ENCODE measurements around the gene WDR33.
"Not testable (repeated sequence)": the region's sequence is repeated elsewhere in the genome, so short reads cannot be mapped to it uniquely, and the experiment has no call there.

WDR33 gene

GRCh38 chr2:127810619-127811396 is at the start of gene WDR33:
Gene WDR33 (minus strand): TSS chr2:127811171. CDS start chr2:127770981, 40,190 bp downstream.
- peaks cover 34% of the 10 kb centered on the region for H3K4me1 Mint-ChIP-seq (ENCODE audit: low read depth)
- H3K27me3 Mint-ChIP-seq, result no peaks in the 10 kb centered on the region

DNA sequence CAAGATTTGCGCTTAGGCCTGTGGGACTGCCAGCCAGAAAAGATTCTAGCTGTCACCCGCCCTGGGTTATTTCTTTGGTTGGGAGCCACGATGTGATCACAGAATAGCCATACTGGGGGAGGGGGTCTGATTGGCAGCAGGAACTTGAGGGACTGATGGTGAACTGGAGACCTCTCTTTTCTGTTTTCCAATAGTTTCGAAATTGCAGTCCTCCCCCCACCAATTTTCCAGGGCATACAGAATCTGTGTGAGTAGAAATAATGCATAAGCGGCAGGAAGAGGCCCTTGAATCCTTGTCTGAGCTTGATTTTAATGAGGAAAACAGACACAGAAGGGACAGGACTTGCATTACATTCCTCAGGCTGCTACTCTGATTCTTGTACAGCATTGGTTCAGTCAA is 49.2 kb upstream of the WDR33 start:
- Mint-ChIP-seq H3K4me3 (no peak overlapping the region), H3K27ac (no peak overlapping the region), H3K36me3 (ENCODE audit: low read depth) (peaks cover 37% of the 10 kb centered on the region), H3K4me1 (ENCODE audit: low read depth) (peaks cover 21% of the 10 kb centered on the region), H3K9me3 (no peaks in the 10 kb centered on the region), H3K27me3 (peaks cover 4% of the 10 kb centered on the region)
- intact Hi-C loops (cut with micrococcal nuclease), result no loop called here

More at GRCh38 chr2:127810619-127811396, at the start of gene WDR33:
- H3K9me3 Mint-ChIP-seq, result no peaks in the 10 kb centered on the region
- peak within 1 kb of the TSS; percentile 91 for H3K4me3 Mint-ChIP-seq
- peak within 1 kb of the TSS; percentile 97 for H3K27ac Mint-ChIP-seq
- intact Hi-C loops (cut with micrococcal nuclease), result loop anchor here (2.0 kb wide), 1 partner anchor 48 kb away; the partner anchor contains the start of gene POLR2D
- peaks cover 22% of the 10 kb centered on the region for H3K36me3 Mint-ChIP-seq (ENCODE audit: low read depth)

DNA sequence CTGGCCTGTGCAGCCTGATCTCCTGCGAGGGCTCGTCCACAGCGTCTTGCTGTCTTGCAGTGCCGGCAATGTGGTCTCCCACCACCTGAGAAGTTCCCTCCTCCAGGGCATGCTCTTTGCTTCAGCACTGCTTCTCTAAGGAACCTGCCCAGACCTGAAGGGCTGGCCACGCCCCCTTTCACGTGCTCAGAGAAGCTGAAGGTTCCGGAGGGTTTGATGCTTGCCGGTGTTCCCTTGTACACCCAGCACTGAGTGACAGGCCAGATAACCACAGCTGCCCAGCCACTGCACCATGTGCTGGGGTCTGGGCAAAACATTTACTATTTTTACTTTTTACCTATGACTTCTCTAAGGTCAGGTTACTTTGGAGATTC is 48.7 kb upstream of the WDR33 start:
- Mint-ChIP-seq H3K4me1 (ENCODE audit: low read depth) (peaks cover 26% of the 10 kb centered on the region), H3K27me3 (peaks cover 4% of the 10 kb centered on the region), H3K27ac (no peak overlapping the region), H3K36me3 (ENCODE audit: low read depth) (peaks cover 33% of the 10 kb centered on the region), H3K9me3 (no peaks in the 10 kb centered on the region), H3K4me3 (no peak overlapping the region)
- intact Hi-C loops (cut with micrococcal nuclease), result loop anchor here (2.0 to 5.0 kb wide), 4 partner anchors 25 to 168 kb away; partner anchors contain the start of genes AMMECR1L, SAP130 and WDR33

DNA sequence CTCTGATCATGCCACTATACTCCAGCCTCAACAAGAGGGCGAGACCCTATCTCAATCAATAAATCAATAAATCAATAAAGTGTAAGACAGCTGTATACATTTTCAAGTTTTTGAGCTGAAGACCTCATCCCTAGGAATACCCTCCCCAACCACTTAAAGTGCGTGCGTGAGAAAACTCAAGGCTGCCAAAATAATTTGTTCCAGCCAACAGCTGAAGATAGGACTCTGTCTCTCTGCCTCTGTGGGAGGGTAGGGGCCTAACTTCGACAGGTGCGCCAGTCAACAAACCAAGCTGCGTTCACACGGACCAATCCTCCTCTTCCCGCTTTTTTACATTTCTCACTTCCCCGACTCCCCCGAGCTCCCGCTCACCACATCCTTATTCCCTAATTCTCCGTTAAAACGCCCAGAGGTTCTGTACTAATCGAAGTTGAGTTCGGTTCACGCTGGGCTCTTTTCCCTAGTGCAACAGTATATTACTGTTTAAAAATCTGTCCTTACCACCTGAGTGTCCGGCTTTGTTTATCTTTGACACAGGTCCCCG is 46.4 kb upstream of the WDR33 start:
- Mint-ChIP-seq H3K4me1 (ENCODE audit: low read depth) (peaks cover 42% of the 10 kb centered on the region), H3K4me3 (peak overlapping the region; percentile 93), H3K27ac (peak overlapping the region; percentile 86), H3K9me3 (no peaks in the 10 kb centered on the region), H3K36me3 (ENCODE audit: low read depth) (peaks cover 29% of the 10 kb centered on the region), H3K27me3 (peaks cover 4% of the 10 kb centered on the region)
- intact Hi-C loops (cut with micrococcal nuclease), result loop anchor here (5.0 kb wide), 2 partner anchors 100 to 170 kb away; partner anchors contain the start of gene SAP130

GRCh38 chr2:127853671-127854070 is 42.7 kb upstream of the WDR33 start:
- Mint-ChIP-seq H3K36me3 (ENCODE audit: low read depth) (peaks cover 66% of the 10 kb centered on the region), H3K27me3 (peaks cover 2% of the 10 kb centered on the region), H3K27ac (peak overlapping the region; percentile 62), H3K4me1 (ENCODE audit: low read depth) (peaks cover 42% of the 10 kb centered on the region), H3K9me3 (no peaks in the 10 kb centered on the region), H3K4me3 (no peak overlapping the region)
- intact Hi-C loops (cut with micrococcal nuclease), result no loop called here

GRCh38 chr2:127852388-127852787 is 41.4 kb upstream of the WDR33 start:
- H3K27ac Mint-ChIP-seq, result no peak overlapping the region
- peaks cover 39% of the 10 kb centered on the region for H3K4me1 Mint-ChIP-seq (ENCODE audit: low read depth)
- intact Hi-C loops (cut with micrococcal nuclease), result no loop called here
- H3K36me3 Mint-ChIP-seq (ENCODE audit: low read depth), result peaks cover 69% of the 10 kb centered on the region
- no peak overlapping the region for H3K4me3 Mint-ChIP-seq
- no peaks in the 10 kb centered on the region for H3K9me3 Mint-ChIP-seq
- H3K27me3 Mint-ChIP-seq, result no peaks in the 10 kb centered on the region

- H3K9me3 Mint-ChIP-seq, result no peaks in the 10 kb centered on the region
- peaks cover 84% of the 10 kb centered on the region for H3K36me3 Mint-ChIP-seq (ENCODE audit: low read depth)
- intact Hi-C loops (cut with micrococcal nuclease), result no loop called here
- H3K27me3 Mint-ChIP-seq, result no peaks in the 10 kb centered on the region
- H3K27ac Mint-ChIP-seq, result no peak overlapping the region
- no peak overlapping the region for H3K4me3 Mint-ChIP-seq
- no peaks in the 10 kb centered on the region for H3K4me1 Mint-ChIP-seq (ENCODE audit: low read depth)
Observed at GRCh38 chr2:127847931-127848330, 37.0 kb upstream of the WDR33 start.

GRCh38 chr2:127844973-127845372 is 34.0 kb upstream of the WDR33 start:
- H3K4me3 Mint-ChIP-seq, result no peak overlapping the region
- H3K9me3 Mint-ChIP-seq, result no peaks in the 10 kb centered on the region
- no peaks in the 10 kb centered on the region for H3K4me1 Mint-ChIP-seq (ENCODE audit: low read depth)
- H3K27me3 Mint-ChIP-seq, result peaks cover 1% of the 10 kb centered on the region
- H3K27ac Mint-ChIP-seq, result no peak overlapping the region
- peaks cover 54% of the 10 kb centered on the region for H3K36me3 Mint-ChIP-seq (ENCODE audit: low read depth)
- intact Hi-C loops (cut with micrococcal nuclease), result no loop called here

- no peaks in the 10 kb centered on the region for H3K4me1 Mint-ChIP-seq (ENCODE audit: low read depth)
- no peak overlapping the region for H3K27ac Mint-ChIP-seq
- no peak overlapping the region for H3K4me3 Mint-ChIP-seq
- intact Hi-C loops (cut with micrococcal nuclease), result no loop called here
- peaks cover 1% of the 10 kb centered on the region for H3K27me3 Mint-ChIP-seq
- no peaks in the 10 kb centered on the region for H3K9me3 Mint-ChIP-seq
- peaks cover 41% of the 10 kb centered on the region for H3K36me3 Mint-ChIP-seq (ENCODE audit: low read depth)
Observed at GRCh38 chr2:127843677-127844076, 32.7 kb upstream of the WDR33 start.

GRCh38 chr2:127841466-127842178 is 30.7 kb upstream of the WDR33 start:
- Mint-ChIP-seq H3K4me3 (no peak overlapping the region), H3K9me3 (no peaks in the 10 kb centered on the region), H3K36me3 (ENCODE audit: low read depth) (peaks cover 21% of the 10 kb centered on the region), H3K27me3 (peaks cover 1% of the 10 kb centered on the region), H3K4me1 (ENCODE audit: low read depth) (no peaks in the 10 kb centered on the region), H3K27ac (no peak overlapping the region)
- intact Hi-C loops (cut with micrococcal nuclease), result no loop called here

DNA sequence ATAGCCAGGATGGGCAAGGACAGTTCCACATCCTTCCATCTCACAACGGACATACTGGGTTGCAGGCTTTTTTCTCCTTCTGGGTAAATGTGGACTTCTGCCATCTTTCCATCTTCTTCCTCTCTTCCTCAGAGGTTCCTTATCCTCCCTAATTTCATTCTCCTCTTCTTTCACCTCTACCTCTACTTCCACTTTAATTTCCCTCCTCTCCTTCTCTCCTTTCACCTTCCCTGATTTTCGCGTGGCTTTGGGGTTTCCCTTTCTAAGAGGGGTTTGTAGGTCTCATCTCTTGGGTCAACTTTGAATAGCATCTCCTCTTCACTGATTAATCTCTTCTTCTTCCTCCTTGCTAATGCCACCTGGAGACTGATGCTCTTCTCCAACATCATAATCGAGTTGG is 29.9 kb upstream of the WDR33 start:
- Mint-ChIP-seq H3K27me3 (peaks cover 1% of the 10 kb centered on the region), H3K36me3 (ENCODE audit: low read depth) (peaks cover 13% of the 10 kb centered on the region), H3K27ac (no peak overlapping the region), H3K4me3 (no peak overlapping the region), H3K4me1 (ENCODE audit: low read depth) (no peaks in the 10 kb centered on the region), H3K9me3 (no peaks in the 10 kb centered on the region)
- intact Hi-C loops (cut with micrococcal nuclease), result no loop called here

- intact Hi-C loops (cut with micrococcal nuclease), result no loop called here
- Mint-ChIP-seq H3K9me3 (no peaks in the 10 kb centered on the region), H3K36me3 (ENCODE audit: low read depth) (no peaks in the 10 kb centered on the region), H3K27me3 (no peaks in the 10 kb centered on the region), H3K27ac (no peak overlapping the region), H3K4me3 (no peak overlapping the region), H3K4me1 (ENCODE audit: low read depth) (peaks cover 8% of the 10 kb centered on the region)
Observed at GRCh38 chr2:127834951-127835350, 24.0 kb upstream of the WDR33 start.

GRCh38 chr2:127829845-127830246 is 18.9 kb upstream of the WDR33 start:
- no peaks in the 10 kb centered on the region for H3K27me3 Mint-ChIP-seq
- H3K4me3 Mint-ChIP-seq, result no peak overlapping the region
- H3K27ac Mint-ChIP-seq, result no peak overlapping the region
- peaks cover 16% of the 10 kb centered on the region for H3K4me1 Mint-ChIP-seq (ENCODE audit: low read depth)
- H3K36me3 Mint-ChIP-seq (ENCODE audit: low read depth), result no peaks in the 10 kb centered on the region
- intact Hi-C loops (cut with micrococcal nuclease), result no loop called here
- H3K9me3 Mint-ChIP-seq, result no peaks in the 10 kb centered on the region

- H3K9me3 Mint-ChIP-seq; H3K27ac Mint-ChIP-seq; H3K27me3 Mint-ChIP-seq; H3K36me3 Mint-ChIP-seq (ENCODE audit: low read depth); intact Hi-C loops (cut with micrococcal nuclease); H3K4me3 Mint-ChIP-seq: not testable (repeated sequence)
- H3K4me1 Mint-ChIP-seq (ENCODE audit: low read depth), result peaks cover 16% of the 10 kb centered on the region
Observed at GRCh38 chr2:127826708-127827107, 15.7 kb upstream of the WDR33 start.

Measured in dendritic cell treated with granulocyte-macrophage colony-stimulating factor and Interleukin-4, amounts not matched to agents 40 ng/mL and 50 ng/mL, for 4 days (primary cell).